Activated T-helper 1 cell treated with anti-CD3 and anti-CD28 coated beads, Interleukin-2, amount 50 U/mL, for 16 hours (primary cell): ENCODE measurements around the gene ARL6IP4.
"Not testable (repeated sequence)": the region's sequence is repeated elsewhere in the genome, so short reads cannot be mapped to it uniquely, and the experiment has no call there.

Experiments used
- DNase-seq, 2 donors: peaks; one replicate each; pipeline ENCODE4 v3.0.0-alpha.2; 2020; ENCODE audit warnings: low read depth in 1 of 2, low spot score in 1 of 2

Gene ARL6IP4

DNA sequence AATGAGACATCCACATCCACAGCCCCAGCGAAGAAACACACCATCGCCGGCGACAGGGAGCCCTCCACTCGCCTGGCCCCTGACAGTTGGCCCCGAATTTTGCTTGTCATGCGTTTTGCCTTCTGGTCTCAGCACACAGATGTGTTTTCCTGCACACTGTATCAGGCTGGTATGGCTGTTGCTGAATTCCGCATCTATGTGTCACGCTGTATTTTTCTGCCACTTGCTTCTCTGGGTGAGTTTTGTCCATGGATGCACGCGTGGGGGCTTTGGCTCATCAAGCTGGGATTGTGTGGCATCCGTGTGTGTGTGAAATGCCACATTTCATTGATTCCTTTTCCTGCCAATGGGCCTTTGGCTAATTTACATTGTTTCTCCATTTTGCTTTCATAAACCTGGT, 26.5 kb downstream of the ARL6IP4 start:
- DNase-seq: no peak

DNA sequence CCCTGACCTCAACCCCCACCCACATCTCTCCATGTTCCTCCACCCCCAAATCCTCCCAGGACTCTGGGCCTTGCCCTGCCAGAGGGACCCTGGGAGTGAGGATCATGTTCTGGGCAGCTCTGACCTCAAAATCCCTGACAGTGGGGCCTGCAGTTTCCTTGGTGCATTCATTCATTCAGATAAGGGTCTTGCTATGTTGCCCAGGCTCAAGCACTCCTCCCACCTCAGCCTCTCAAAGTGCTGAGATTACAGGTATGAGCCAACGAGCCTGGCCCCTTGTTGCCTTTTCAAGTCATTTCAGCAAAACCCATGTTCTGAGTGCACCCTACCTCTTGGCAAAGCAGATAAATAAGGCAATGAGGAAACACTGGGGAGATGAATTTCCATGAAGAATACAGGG, 29.6 kb downstream of the ARL6IP4 start:
- no peak for DNase-seq

DNA sequence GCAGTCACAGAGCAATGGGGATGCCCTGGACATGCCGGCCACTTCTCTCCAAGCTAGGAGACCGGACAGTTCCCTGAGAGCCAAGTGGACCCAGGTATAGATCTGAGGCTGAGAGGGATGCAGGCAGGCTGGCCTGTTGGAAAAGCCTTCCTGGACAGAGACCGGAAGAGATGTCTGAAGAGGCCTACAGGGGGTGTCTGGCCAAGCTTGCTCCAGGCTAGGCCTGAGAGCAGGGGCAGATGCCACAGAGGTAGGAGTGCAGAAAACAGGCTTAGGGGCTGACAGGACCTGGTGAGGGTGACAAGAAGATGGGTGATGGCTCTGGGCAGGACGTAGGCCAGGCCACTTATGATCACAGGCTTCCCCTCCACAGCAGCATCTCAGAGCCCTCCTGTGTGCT, 30.2 kb downstream of the ARL6IP4 start:
- no peak for DNase-seq

DNA sequence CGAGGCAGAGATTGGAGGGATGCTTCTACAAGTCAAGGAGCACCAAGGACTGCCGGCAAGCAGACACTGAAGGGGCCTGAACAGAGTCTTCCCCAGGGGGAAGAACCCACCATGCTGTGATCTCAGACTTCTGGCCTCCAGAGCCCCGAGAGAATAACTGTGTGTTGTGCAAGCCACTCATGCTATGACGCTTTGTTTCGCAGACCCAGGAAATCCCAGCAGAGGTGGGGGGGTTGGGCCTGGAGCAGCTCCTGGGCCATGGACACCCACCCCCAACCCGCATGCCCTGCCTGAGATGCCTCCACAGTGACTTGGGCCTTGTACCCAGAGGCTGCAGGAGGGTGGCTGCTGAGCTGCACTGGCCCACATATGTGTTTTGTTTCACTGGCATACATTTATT, 31.2 kb downstream of the ARL6IP4 start:
- no peak for DNase-seq

DNA sequence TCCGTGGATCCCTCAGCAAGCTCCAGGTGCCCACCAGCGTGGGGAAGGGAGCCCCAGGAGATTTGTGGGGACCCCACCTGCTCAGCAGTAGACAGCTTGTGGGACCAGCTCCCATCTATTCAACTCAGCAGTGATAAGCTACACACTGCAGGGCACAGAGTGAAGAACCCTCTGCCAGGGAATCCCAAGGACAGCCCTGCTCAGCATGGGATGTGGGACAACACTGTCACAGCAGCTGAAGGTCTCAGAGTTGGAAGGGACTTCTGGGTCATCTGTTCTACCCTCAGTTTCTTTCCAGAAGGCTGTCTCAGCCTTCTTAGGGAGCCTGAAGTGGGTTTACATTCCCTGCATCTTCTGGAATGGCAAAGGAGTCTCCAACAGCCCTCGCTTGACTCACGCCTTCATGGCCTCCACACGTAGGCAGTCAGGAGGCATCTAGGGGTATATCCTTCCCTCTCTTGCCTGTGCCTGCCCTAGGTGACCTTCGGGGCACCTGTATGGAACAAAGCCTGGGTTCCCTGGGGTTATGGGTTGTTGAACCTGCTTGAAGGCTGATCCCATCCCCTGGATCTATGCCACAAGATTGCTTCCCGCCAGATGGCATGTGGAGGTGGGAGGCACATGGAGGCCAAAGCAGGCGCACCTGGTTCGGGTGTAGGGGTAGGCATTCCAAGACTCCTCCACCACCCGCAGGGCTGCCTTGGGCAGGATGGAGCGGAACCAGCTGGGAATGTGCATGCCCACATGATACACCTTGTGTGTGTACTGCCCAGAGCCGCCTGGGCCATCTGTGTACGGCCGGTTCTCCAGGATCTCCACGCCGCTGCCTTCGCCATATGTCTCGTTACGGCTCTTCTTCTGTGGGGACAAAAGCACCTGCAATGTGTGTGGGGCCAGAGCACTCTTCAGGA, 33.0 kb downstream of the ARL6IP4 start:
- DNase-seq: no peak

DNA sequence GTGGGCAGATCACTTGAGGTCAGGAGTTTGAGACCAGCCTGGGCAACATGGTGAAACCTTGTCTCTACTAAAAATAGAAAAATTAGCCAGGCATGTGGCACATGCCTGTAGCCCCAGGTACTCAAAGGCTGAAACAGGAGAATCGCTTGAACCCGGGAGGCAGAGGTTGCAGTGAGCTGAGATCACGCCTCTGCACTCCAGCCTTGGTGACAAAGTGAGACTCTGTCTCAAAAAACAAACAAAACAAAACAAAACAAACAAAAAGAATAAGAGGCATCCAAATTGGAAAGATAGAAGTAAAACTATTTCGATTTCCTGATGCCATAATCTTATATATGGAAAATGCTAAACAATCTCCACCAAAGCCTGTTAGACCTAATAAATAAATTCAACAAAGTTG, 34.0 kb downstream of the ARL6IP4 start:
- DNase-seq: not testable (repeated sequence)

DNA sequence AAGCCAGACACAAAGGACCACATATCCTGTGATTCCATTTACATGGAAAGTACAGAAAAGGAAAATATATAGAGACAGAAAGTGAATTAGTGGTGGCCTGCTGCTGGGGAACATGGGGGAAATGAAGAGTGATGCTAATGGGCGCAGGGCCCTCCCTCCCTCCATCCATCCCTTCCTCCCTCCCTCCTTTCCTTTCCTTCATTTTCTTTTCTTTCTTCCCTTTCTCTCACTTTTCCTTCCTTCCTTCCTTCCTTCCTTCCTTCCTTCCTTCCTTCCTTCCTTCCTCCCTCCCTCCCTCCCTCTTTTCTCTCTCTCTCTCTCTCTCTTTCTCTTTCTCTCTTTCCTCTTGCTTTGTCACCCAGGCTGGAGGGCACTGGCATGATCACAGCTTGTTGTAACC, 37.3 kb downstream of the ARL6IP4 start:
- no peak for DNase-seq

DNA sequence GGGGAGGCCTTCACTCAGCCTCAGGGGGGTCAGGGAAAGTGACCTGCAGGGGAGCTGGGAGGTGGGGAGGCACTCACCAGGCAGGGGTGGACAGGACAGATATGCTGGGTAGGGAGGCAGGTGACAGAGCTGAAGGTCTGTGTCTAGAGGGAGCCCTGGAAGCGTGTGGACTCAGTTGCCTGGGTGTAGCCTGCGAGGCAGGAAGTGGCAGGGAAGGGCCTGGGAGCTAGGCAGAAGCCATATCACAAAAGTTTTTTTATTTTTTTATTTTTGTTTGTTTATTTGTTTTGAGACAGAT, 39.3 kb downstream of the ARL6IP4 start:
- no peak for DNase-seq

DNA sequence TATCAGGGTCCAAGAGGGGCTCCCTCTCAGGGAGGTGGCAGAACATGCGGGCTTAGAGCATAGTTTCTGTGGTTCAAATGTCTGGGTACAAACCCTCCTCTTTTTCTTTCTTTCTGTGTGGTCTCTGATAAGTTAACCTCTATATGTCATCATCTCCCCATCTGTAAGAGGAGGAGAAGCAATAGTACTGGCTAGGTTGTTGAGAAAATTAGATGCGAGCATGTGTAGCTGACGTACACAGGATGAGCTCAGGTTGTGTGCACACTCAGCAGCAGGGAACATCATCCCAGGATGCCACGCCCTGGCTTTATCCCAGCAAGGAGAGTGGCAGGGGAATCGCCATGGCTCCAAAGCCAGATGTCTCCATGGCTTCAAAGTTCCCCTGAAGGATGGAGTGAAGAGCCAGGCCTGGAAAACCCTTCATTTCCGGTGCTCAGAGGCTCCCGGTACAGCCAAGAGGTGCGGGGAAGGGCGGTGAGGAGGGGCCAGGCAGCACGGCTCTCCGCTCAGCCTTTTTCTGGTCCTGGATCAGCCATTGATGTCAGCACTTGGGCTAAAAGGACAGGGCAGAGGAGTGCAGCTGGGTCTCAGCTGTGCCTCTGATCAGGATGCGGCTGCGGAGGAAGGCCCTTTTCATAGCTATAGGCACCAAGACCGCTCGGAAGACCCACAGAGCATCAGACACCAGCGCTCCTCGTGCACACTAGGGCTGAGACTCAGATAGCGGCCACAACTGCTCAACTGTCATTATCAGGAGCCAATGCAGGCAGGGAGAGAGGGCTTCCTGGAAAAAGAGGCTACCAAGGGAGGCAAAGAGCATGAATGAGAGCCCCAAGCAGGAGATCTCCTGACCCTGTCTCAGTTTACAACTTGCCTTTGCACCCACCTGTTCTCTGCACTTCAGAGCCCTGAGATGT, 41.5 kb downstream of the ARL6IP4 start:
- no peak for DNase-seq

DNA sequence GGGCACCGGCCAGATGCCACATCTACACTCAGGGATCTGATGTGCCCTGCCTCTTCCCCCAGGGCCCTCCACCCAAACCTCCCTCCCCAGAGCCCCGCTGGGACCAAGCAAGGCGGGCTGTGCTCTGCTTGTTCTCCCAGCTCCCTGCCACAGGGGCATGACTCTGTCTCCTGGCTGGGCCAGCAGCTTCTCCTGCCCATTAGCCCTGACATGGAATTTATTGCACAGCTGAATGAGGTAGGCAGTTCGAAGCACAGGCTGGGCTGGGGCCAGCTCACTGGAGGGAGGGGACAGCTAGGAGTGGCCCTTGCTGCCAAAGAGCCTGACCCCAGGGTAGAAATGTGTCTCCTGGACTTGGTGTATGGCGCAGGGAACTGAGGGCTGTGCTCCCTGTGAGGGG, 42.4 kb downstream of the ARL6IP4 start:
- DNase-seq: no peak

DNA sequence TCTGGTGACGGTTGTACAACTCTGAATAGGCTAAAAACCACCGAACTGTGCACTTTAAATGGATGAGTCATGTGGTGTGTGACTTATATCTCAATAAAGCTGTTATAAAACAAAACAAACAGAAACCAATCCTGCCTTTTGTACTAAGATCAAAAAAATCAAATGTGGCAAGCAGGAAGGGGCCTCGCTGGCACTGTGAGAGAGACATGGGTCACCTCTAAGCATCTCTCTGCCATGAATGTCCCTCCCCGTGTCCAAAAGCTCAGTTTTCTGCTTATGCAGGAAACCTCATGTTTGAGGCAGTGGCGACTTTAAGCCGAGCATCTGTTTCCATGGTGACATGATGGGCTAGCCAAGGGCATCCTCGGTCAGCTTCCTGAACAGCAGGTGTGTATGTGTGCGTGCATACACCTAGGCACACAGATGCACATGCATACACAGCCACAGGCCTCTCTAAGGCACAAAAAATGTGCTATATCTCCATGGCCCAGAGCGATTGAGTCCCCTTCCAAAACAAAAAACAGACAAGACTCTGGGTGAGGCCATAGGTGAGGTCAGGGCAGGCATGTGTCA, 44.4 kb downstream of the ARL6IP4 start:
- no peak for DNase-seq

DNA sequence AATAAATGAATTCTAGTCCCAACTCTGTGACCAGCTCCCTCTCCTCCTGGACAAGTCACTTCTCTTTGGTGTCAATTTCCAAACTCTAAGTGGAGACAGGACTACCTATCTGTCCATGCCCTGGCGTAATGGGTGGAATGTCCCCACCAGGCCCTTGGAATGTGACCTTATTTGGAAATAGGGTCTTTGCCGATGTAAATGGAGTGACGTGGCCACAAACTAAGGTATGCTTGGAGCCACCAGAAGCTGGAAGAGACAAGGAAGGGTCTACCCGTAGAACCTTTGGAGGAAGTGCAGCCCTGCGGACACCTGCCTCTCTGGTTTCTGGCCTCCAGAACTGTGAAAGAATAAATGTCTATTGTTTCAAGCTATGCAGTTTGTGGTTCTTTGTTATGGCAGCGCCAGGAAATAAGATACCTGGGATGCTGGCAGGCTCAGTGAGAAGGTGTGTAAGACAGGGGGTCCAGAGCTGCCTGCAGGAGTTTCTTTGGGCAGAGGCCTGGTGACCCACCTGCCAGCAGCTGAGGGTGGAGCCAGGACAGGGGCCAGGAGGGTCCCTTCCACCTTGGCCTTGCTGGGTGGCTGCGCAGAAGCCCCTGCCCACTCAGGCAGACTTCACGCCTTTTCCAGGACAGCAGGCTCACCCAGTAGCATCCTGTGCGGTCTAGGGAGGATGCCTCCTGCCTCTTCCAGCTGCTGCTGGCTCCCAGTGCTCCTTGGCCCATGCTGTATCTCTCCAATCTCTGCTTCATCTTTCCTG, 45.8 kb downstream of the ARL6IP4 start:
- no peak for DNase-seq

DNA sequence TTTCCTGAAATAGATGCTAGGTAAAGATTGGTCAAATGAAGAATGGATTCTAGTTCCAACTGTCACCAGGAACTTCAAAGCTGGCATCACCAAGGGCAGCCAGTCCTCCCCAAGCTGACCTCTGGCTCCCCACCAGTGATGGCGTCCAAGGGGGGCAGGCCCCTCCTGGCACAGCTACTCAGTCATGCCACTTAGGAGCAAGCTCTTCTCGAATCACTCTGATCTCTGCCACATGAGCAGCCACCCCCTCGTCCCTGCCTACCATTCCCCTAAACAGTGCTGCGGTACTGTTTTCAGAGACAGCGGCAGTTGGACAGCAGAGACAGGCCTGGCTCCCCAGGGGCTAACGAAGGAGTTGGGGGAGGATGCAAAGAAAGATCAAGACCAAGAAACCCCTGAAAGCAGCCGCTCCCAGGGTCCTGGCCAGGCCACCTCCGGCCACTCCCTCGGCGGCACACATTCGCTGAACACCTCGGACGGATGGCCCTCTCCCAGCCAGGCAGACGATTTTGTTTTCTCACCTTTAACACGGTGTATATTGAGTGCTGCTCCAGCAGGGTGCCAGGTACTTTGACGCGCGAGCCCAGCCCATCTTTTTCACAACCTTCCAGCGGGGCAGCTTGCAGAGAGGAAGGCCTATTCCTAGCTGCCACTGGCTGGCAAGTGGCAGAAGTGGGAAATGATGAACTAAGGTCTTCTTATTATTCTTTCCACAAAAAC, 47.4 kb downstream of the ARL6IP4 start:
- DNase-seq: no peak

DNA sequence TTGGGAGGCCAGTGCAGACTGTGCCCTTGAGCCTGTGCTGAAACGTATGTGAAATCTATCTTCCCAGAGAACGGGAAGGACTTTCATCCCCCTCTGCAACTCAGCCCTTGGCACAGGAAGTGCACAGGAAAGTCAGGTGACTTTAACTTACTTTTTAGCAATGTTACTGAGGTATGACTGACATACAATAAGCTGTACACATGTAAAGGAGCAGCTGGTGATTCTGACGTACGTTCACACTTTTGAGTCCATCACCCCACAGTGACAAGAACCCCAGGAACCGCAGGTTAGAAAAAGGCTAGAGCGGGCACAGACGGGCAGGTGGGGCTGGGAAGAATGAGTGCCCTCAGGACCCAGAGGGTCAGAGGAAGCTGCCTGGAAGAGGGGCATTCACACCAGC, 48.0 kb downstream of the ARL6IP4 start:
- no peak for DNase-seq

DNA sequence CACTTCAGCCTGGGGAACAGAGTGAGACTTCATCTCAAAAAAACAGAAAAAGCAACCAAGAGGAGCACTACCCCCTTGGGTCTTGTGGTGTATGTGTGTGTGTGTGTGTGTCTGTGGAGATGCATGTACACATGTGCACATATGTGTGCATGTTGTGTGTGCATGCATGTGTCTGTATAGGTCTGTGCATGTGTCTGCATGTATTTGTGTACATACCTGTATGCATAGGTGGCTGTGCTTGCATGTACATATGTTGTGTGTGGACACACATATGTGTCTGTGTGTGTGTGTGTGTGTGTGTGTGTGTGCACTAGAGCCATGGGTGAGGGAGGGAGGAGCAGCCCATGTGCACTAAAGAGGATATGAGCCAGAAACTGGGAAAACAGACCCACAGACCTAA, 49.1 kb downstream of the ARL6IP4 start:
- DNase-seq: no peak

DNA sequence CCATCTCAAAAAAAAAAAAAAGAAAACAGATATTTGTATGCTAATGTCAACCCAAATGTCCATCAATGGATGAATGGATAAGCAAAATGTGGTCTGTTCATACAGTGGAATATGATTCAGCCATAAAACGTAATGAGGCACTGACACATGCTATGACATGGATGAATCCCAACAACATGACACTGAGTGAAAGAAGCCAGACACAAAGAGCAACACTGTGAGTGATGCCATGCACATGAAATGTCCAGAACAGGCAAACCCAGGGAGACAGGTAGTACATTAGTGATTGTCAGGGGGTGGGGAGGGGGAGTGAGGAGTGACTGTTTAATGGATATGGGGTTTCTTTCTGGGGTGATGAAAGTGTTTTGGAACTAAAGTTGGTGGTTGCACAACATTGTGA, 50.2 kb downstream of the ARL6IP4 start:
- DNase-seq: no peak

DNA sequence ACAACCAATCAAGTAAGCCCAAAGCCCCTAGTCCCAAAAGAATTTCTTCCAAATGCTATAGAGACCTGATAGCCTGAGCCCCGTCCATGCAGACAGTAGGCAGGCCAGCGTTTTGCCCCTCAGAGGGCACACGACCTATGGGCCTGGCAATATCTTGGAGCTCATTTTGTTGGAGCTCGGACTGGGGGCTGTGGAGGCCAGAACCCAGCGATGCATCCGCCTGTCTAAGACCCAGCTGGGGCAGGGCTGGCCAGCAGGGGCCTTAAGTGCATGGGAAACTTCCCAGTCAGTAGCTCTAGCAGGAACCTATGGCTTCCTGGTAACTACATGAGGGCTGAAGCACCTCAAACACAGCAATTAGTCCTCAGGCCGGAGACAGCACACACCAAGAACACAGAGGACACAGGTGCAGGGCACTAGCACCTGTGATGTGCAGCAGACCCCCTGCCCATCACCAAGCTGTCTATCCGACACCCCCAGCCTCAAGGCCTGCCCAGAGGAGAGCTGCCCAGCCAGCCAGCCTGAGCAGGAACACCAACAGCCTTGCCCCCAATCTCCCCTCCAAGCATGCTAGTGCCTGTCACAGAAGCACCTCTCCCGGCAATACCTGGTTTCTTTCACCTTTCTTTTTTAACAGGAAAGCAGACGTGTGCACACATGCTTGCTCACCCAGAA, 50.8 kb downstream of the ARL6IP4 start:
- no peak for DNase-seq
